Psoas muscle (tissue), 8 donors: Measurements from ENCODE around the gene FAM78B. TPM values are rescaled to one million over a fixed set of nuclear protein-coding genes. Genes with fewer than 3 reads are reported as not detected.

Experiments
- ATAC-seq, 4 donors: fragments of 200-7000 bp; cut with Tn5 transposase; one replicate each; pipeline ENCODE4 v1.9.1; 2020; ENCODE audit warnings: moderate library complexity in 3 of 4, mild to moderate bottlenecking in 2 of 4
- DNase-seq, 2 donors: peaks; one replicate each; pipeline ENCODE4 v3.0.0-alpha.2; 2020
- H3K27ac ChIP-seq: fragments of 200-600 bp; one replicate; pipeline ENCODE4 v1.8.0; 2022
- H3K27me3 ChIP-seq, 3 donors: fragments of 200-600 bp in 1 of 3; one replicate each; pipeline versions ENCODE4 v1.6.1 to v1.8.0; 2013 to 2022; ENCODE audit warnings: low read length in 2 of 3, mild to moderate bottlenecking in 2 of 3, moderate library complexity in 1 of 3; ENCODE audit not compliant: insufficient read depth in 3 of 3
- H3K36me3 ChIP-seq, 2 donors: fragments of 200-600 bp in 1 of 2; one replicate each; pipeline versions ENCODE4 v1.6.1 to v1.8.0; 2013 to 2022; ENCODE audit warnings: low read depth in 1 of 2, mild to moderate bottlenecking in 1 of 2, moderate library complexity in 1 of 2; ENCODE audit not compliant: insufficient read depth in 1 of 2
- H3K4me1 ChIP-seq: fragments of 200-600 bp; one replicate; pipeline ENCODE4 v1.8.0; 2022
- H3K4me3 ChIP-seq: fragments of 200-600 bp; one replicate; pipeline ENCODE4 v1.8.0; 2022; ENCODE audit warnings: mild to moderate bottlenecking
- H3K9me3 ChIP-seq: fragments of 200-600 bp; one replicate; pipeline ENCODE4 v1.8.0; 2022
- CTCF ChIP-seq: fragments of 200-600 bp; IDR thresholded peaks from one replicate; pipeline ENCODE4 v1.8.0; 2022; ENCODE audit warnings: antibody characterized with exemption
- WGBS, 3 donors: extraction: QIAGEN DNeasy Blood & Tissue Kit; methylation state at CpG; one replicate each; pipeline versions ENCODE4 v1.1.6 to v1.1.7; 2013; 5-methylcytosine and 5-hydroxymethylcytosine counted together
- intact Hi-C, 2 donors: fragments of 100-400 bp; cut with DNase I; formaldehyde crosslinking; loops; one replicate each; pipeline versions ENCODE4 v1.11.0 to v1.14.2; 2022
- polyA plus RNA-seq, 3 donors: library from polyadenylated mRNA; stranded (reverse); fragments of 200-250 nt; gene quantifications; one replicate each; pipeline ENCODE4 v1.2.3, GENCODE V29; 2013
- total RNA-seq, 4 donors: library from RNA; stranded (reverse); fragmentation: NEBNext Ultra II Directional in 2 of 4; extraction: Animal tissue kit (Norgen Biotek cat#: 25700) in 2 of 4; gene quantifications; one replicate each; pipeline versions ENCODE4 v1.2.1 to v1.2.4, GENCODE V29; 2021 to 2023
- donor health status: healthy with polysubstance abuse.
- donor health status: DM: no; HTN: no; CAD: no; lungs with moderate emphysema.
- donor health status: Bipolar disorder and iron deficiency.
- donor health status: healthy.
- donor health status: DM: yes; HTN: yes; CAD: no.
- donor health status: DM: no; HTN: no; CAD: no.
- donor health status: DM: no; HTN: no; CAD: no.
- donor health status: DM: yes; HTN: yes; CAD: no.

FAM78B gene
- total and polyA plus RNA-seq, 7 donors: 1.6 to 9.8 (median 4.9) TPM

GRCh38 chr1:166116026-166116425 lies 50.8 kb downstream of the FAM78B start:
- Histone ChIP-seq H3K4me3 (no peak overlapping the region), H3K27me3 (no peaks in the 10 kb centered on the region), H3K4me1 (no peaks in the 10 kb centered on the region), H3K9me3 (no peaks in the 10 kb centered on the region), H3K27ac (no peak overlapping the region), H3K36me3 (no peaks in the 10 kb centered on the region)
- TF ChIP-seq CTCF: no peak
- 95 to 100% (median 95%) methylated on average over 1 of the region's 1 CpG for WGBS, 3 donors
- intact Hi-C loops: no loop called here
- DNase-seq: no peak
- no peak for ATAC-seq

GRCh38 chr1:166114419-166114818 lies 52.4 kb downstream of the FAM78B start:
- no peaks in the 10 kb centered on the region for H3K36me3 ChIP-seq
- H3K9me3 ChIP-seq: no peaks in the 10 kb centered on the region
- DNase-seq (no peak), ATAC-seq (no peak)
- 69 to 88% (median 81%) methylated on average over 1 of the region's 1 CpG for WGBS, 3 donors
- no peaks in the 10 kb centered on the region for H3K4me1 ChIP-seq
- intact Hi-C loops: no loop called here
- H3K27ac ChIP-seq: no peak overlapping the region
- no peak overlapping the region for H3K4me3 ChIP-seq
- no peak for TF ChIP-seq CTCF
- H3K27me3 ChIP-seq: no peaks in the 10 kb centered on the region

GRCh38 chr1:166113630-166114029 lies 53.2 kb downstream of the FAM78B start:
- Histone ChIP-seq H3K36me3 (no peaks in the 10 kb centered on the region), H3K27me3 (no peaks in the 10 kb centered on the region), H3K4me3 (no peak overlapping the region), H3K27ac (no peak overlapping the region), H3K4me1 (no peaks in the 10 kb centered on the region), H3K9me3 (no peaks in the 10 kb centered on the region)
- ATAC-seq (no peak), DNase-seq (no peak)
- no peak for TF ChIP-seq CTCF
- intact Hi-C loops: no loop called here
- WGBS, 3 donors: 94 to 100% (median 97%) methylated on average over 1 of the region's 1 CpG

- Histone ChIP-seq H3K9me3 (no peaks in the 10 kb centered on the region), H3K27ac (no peak overlapping the region), H3K27me3 (no peaks in the 10 kb centered on the region), H3K4me1 (no peaks in the 10 kb centered on the region), H3K4me3 (no peak overlapping the region), H3K36me3 (no peaks in the 10 kb centered on the region)
- DNase-seq (no peak), ATAC-seq (no peak)
- intact Hi-C loops: no loop called here
- WGBS, 3 donors: 90 to 97% (median 92%) methylated on average over 3 of the region's 3 CpGs
- no peak for TF ChIP-seq CTCF
Observed at GRCh38 chr1:166113031-166113430, 53.8 kb downstream of the FAM78B start.

GRCh38 chr1:166112425-166112824 lies 54.4 kb downstream of the FAM78B start:
- WGBS, 3 donors: 69 to 80% (median 71%) methylated on average over 2 of the region's 2 CpGs

More at GRCh38 chr1:166112425-166112824, 54.4 kb downstream of the FAM78B start:
- Histone ChIP-seq H3K36me3 (no peaks in the 10 kb centered on the region), H3K27ac (no peak overlapping the region), H3K27me3 (no peaks in the 10 kb centered on the region), H3K9me3 (no peaks in the 10 kb centered on the region), H3K4me1 (no peaks in the 10 kb centered on the region), H3K4me3 (no peak overlapping the region)
- intact Hi-C loops: no loop called here
- no peak for DNase-seq
- TF ChIP-seq CTCF: no peak
- no peak for ATAC-seq
